HepG2 (cell line): Measurements from ENCODE around the gene TNC. TPM values are rescaled to one million over a fixed set of nuclear protein-coding genes. Genes with fewer than 3 reads are reported as not detected.

Experiments
- ATAC-seq: fragments of 200-7000 bp; cut with Tn5 transposase; 3 replicates; pipeline ENCODE4 v1.9.1; 2020; ENCODE audit warnings: mild to moderate bottlenecking, moderate library complexity
- BruUV-seq: library from RNA; stranded (reverse); fragments of 400-500 nt; replicated peaks from 2 replicates; lab custom pipeline; 2021; lab: Mats Ljungman, UMichigan
- CTCF ChIA-PET: fragments of 300-600 bp; formaldehyde crosslinking; extraction: SDS; loops from one replicate; lab custom pipeline; 2021; ENCODE audit warnings: low total read pairs, inconsistent platforms, low intra/inter-chr PET ratio; lab: Yijun Ruan, JAX
- POLR2A ChIA-PET: fragments of 350-600 bp; sonication (Branson Sonifier 250); formaldehyde crosslinking; loops from one replicate; lab custom pipeline; 2020; ENCODE audit warnings: antibody characterized with exemption, inconsistent platforms; lab: Yijun Ruan, JAX
- DNase-seq: peaks from one replicate; pipeline ENCODE4 v3.0.0-alpha.2; 2015; ENCODE audit warnings: low spot score
- FAIRE-seq: peaks from 3 replicates; lab custom pipeline; 2011; peaks lifted over from hg19 to GRCh38; lab: Jason Lieb, UNC
- H2AFZ ChIP-seq: one replicate; pipeline ENCODE4 v1.6.1; 2011; ENCODE audit warnings: low read length, inconsistent platforms
- H3K27ac ChIP-seq: fragments of 300-600 bp; 3 replicates; pipeline ENCODE4 v1.8.0; 2011; ENCODE audit warnings: mixed run types, mild to moderate bottlenecking, mixed read lengths, low read length, inconsistent platforms; ENCODE audit not compliant: insufficient read depth; ENCODE audit errors: extremely low read length
- H3K27me3 ChIP-seq, 2 experiments: fragments of 200-600 bp in 1 of 2; 2 replicates in 1 of 2; 3 replicates in 1 of 2; pipeline versions ENCODE4 v1.6.0 to v1.8.0; 2011; ENCODE audit warnings: low read length in 2 of 2, mild to moderate bottlenecking in 2 of 2, moderate library complexity in 2 of 2, inconsistent platforms in 1 of 2; ENCODE audit not compliant: insufficient read depth in 2 of 2, control insufficient read depth in 1 of 2
- H3K36me3 ChIP-seq, 2 experiments: fragments of 200-600 bp in 1 of 2; replicated peaks in 1 of 2; 2 replicates in 1 of 2; 3 replicates in 1 of 2; pipeline versions ENCODE4 v1.5.1 to v1.8.0; 2011; ENCODE audit warnings: low read length in 2 of 2, inconsistent platforms in 1 of 2; ENCODE audit not compliant: insufficient read depth in 2 of 2, control insufficient read depth in 1 of 2
- H3K4me1 ChIP-seq: 2 replicates; pipeline ENCODE4 v1.5.1; 2012; ENCODE audit warnings: low read length, inconsistent platforms; ENCODE audit not compliant: insufficient read depth
- H3K4me2 ChIP-seq: 2 replicates; pipeline ENCODE4 v1.6.0; 2011; ENCODE audit warnings: low read depth, low read length, inconsistent platforms
- H3K4me3 ChIP-seq, 3 experiments: fragments of 200-600 bp in 1 of 3; sonication (generic), shearing (Covaris generic) in 1 of 3; replicated peaks in 1 of 3; 2 replicates each; pipeline ENCODE4 v1.5.1; 2011 to 2016; ENCODE audit warnings: low read length in 3 of 3, inconsistent platforms in 2 of 3, low read depth in 2 of 3, mild to moderate bottlenecking in 2 of 3, control low read depth in 1 of 3, mixed read lengths in 1 of 3; ENCODE audit not compliant: insufficient read depth in 1 of 3
- H3K79me2 ChIP-seq: one replicate; pipeline ENCODE4 v1.6.1; 2011; ENCODE audit warnings: low read length, inconsistent platforms; ENCODE audit not compliant: insufficient read depth
- H3K9ac ChIP-seq: 2 replicates; pipeline ENCODE4 v1.6.0; 2011; ENCODE audit warnings: mild to moderate bottlenecking, low read depth, low read length, inconsistent platforms; ENCODE audit not compliant: insufficient read depth
- H3K9me3 ChIP-seq: 2 replicates; pipeline ENCODE4 v1.5.1; 2012; ENCODE audit warnings: mild to moderate bottlenecking, low read length
- H4K20me1 ChIP-seq: 2 replicates; pipeline ENCODE4 v1.6.0; 2011; ENCODE audit warnings: inconsistent platforms, mild to moderate bottlenecking, low read length, moderate library complexity; ENCODE audit not compliant: insufficient read depth
- ARID3A ChIP-seq: IDR thresholded peaks from 2 replicates; pipeline ENCODE4 v1.6.1; 2012; ENCODE audit warnings: low read depth, low read length, improper control_type of control experiment
- HOMEZ ChIP-seq: IDR thresholded peaks from 2 replicates; pipeline ENCODE4 v1.6.1; 2016; ENCODE audit warnings: low read depth
- KDM5A ChIP-seq: fragments of 200-600 bp; sonication (generic); IDR thresholded peaks from 2 replicates; pipeline ENCODE4 v1.7.0; 2018; ENCODE audit warnings: antibody characterized with exemption, mild to moderate bottlenecking, low read length, borderline replicate concordance
- NR3C1 ChIP-seq: sonication (generic); formaldehyde crosslinking; IDR thresholded peaks from 2 replicates; pipeline ENCODE4 v1.4.0; 2020; ENCODE audit warnings: missing genetic modification reagents
- PHF5A ChIP-seq: IDR thresholded peaks from one replicate; pipeline ENCODE4 v1.6.1; 2018; ENCODE audit warnings: low read depth, missing genetic modification reagents; ENCODE audit not compliant: unreplicated experiment
- SOX5 ChIP-seq: IDR thresholded peaks from 2 replicates; pipeline ENCODE4 v1.6.1; 2016; ENCODE audit warnings: borderline replicate concordance
- ZNF354B ChIP-seq: sonication (generic); formaldehyde crosslinking; IDR thresholded peaks from 2 replicates; pipeline ENCODE4 v1.8.0; 2022; ENCODE audit warnings: mild to moderate bottlenecking, missing genetic modification reagents
- WGBS: methylation state at CpG from one replicate; pipeline ENCODE4 v1.1.6; 2017; ENCODE audit warnings: low lambda C conversion rate; 5-methylcytosine and 5-hydroxymethylcytosine counted together
- in situ Hi-C: cut with HindIII; loops from 2 replicates; pipeline ENCODE4 v1.10.0; 2017; ENCODE audit warnings: low pct_unique_long_range_greater_than_20kb; ENCODE audit not compliant: extremely low pct_ligation_motif_present
- intact Hi-C: fragments of 100-400 bp; cut with micrococcal nuclease; formaldehyde crosslinking; loops from one replicate; pipeline ENCODE4 v1.10.0; 2022; ENCODE audit not compliant: unreplicated experiment
- polyA plus RNA-seq, 8 experiments: library from polyadenylated mRNA; depleted of rRNA in 3 of 8; stranded (reverse) in 7 of 8; unstranded in 1 of 8; fragments of >200 nt; fragmentation: Illumina TruSeq in 4 of 8; extraction: Trizol in 4 of 8; gene quantifications; 2 replicates each; pipeline versions ENCODE4 v1.2.1 to v1.2.3, GENCODE V29; 2011 to 2016; ENCODE audit warnings: low read depth in 4 of 8, missing spikeins in 1 of 8, mixed read lengths in 1 of 8; ENCODE audit not compliant: insufficient read depth in 1 of 8
- total RNA-seq, 5 experiments: library from RNA; depleted of rRNA; stranded (reverse); fragments of >200 nt; fragmentation: Illumina TruSeq; extraction: Trizol; gene quantifications; 2 replicates each; pipeline ENCODE4 v1.2.3, GENCODE V29; 2016; ENCODE audit warnings: low read depth in 1 of 5

Gene TNC
- total and polyA plus RNA-seq, 2 of the 13 experiments (the other 11 are each of a cell fraction or from before 2014, with no cell fraction given): not detected

GRCh38 chr9:115114084-115114483 lies 3.9 kb downstream of the TNC start:
- no peak overlapping the region for H2AFZ ChIP-seq
- ATAC-seq: no peak
- H3K9ac ChIP-seq: no peak overlapping the region
- no peak for DNase-seq
- H4K20me1 ChIP-seq: no peaks in the 10 kb centered on the region
- peaks cover 0 to 9% of the 10 kb centered on the region in 2 experiments; a peak in 2 of 5 replicates for H3K27me3 ChIP-seq
- H3K4me1 ChIP-seq: no peaks in the 10 kb centered on the region
- H3K9me3 ChIP-seq: no peaks in the 10 kb centered on the region
- no peaks in the 10 kb centered on the region for H3K79me2 ChIP-seq
- TF ChIP-seq KDM5A (no peak), NR3C1 (CRISPR knock-in tag) (no peak), HOMEZ (CRISPR knock-in tag) (no peak), SOX5 (no peak), PHF5A (no peak), ARID3A (no peak), ZNF354B (CRISPR knock-in tag) (no peak)
- intact Hi-C loops (no loop called here), in situ Hi-C loops (no loop called here)
- POLR2A ChIA-PET: no interaction called here
- WGBS: 13% methylated on average over 4 of the region's 4 CpGs
- no peak overlapping the region for H3K4me2 ChIP-seq
- no TSS peak for BruUV-seq
- no peaks in the 10 kb centered on the region for H3K36me3 ChIP-seq
- CTCF ChIA-PET: no interaction called here
- H3K4me3 ChIP-seq: no peak overlapping the region
- no peak for FAIRE-seq
- no peak overlapping the region for H3K27ac ChIP-seq
